NCI-H1436 treated with DMSO at 0.1 percent for 48 hours (cell line): ENCODE measurements around the gene CACNG3.
"Not testable (repeated sequence)": the region's sequence is repeated elsewhere in the genome, so short reads cannot be mapped to it uniquely, and the experiment has no call there.

Source experiments
- DNase-seq: peaks from one replicate; lab custom pipeline; 2025; lab: John Stamatoyannopoulos, UW

The CACNG3 gene

GRCh38 chr16:24279982-24280515, 23.9 kb downstream of the CACNG3 start:
- no peak for DNase-seq

DNA sequence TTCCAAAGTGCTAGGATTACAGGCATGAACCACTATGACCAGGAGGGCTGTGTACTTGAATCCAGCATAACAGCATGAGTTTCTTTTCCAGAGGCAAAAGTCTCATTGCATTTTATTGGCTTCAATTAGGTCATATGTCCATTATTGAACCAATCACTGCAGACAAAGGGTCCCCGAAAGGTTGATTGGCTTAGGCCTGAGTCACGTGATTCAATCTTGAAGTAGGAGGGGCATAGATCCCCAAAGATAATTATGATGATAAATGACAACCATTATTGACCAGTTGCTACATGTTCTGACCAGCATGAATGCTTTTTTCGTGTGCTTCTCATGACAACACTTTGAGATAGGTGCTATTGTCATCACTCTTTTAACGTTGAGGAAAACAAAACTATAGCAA, 25.3 kb downstream of the CACNG3 start:
- no peak for DNase-seq

GRCh38 chr16:24282141-24282540, 26.0 kb downstream of the CACNG3 start:
- no peak for DNase-seq

GRCh38 chr16:24286741-24287405, 30.7 kb downstream of the CACNG3 start:
- no peak for DNase-seq

- DNase-seq = no peak
Measured at GRCh38 chr16:24288516-24288915, 32.4 kb downstream of the CACNG3 start.

DNA sequence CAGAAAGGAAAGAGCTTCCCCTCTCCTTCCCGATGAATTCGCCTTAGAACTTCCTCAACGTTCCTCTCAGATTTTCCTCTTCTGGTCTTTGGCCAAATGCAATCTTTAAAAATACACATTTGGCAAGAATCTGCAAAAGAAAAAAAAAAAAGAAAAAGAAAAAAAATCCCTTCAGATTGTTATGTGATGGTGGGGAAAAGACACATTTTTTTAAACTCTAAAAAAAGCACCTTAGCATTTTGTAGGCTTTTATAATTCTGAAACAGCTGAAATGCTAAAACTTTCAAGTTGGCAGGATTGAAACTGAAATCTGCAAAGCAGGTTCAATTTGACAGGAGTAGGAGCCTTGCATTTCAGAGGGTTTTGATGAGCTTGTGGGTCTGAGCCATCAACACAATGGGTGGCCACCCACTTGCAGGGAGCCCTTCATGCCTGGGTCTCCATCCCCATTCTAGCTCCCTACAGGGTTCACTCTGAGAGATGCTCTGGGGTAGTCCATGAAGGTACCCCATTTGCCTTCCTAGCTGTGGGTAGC, 33.1 kb downstream of the CACNG3 start:
- DNase-seq = no peak

DNA sequence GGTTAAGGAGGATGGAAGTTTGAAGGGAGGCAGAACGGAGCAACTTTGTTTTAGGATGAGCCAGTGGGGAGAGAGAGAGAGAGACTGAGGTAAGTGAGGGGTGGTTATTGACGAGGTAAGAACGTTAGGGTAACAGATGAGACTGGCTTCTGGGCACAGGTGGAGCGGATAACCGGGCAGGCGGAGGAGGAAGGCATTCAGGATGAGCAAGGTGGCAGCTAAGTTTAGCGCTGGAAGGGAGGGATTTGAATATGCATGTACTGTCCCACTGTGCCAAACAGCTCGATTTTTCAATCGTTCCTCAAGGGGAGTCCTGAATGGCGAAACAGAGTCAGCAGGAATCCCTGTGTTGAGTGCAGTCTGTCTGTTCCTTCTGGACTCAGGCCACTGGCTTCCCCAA, 35.8 kb downstream of the CACNG3 start:
- DNase-seq = no peak

- DNase-seq = no peak
Measured at GRCh38 chr16:24294131-24294530, 38.0 kb downstream of the CACNG3 start.

- no peak for DNase-seq
Measured at GRCh38 chr16:24297375-24297774, 41.2 kb downstream of the CACNG3 start.

GRCh38 chr16:24298548-24299167, 42.5 kb downstream of the CACNG3 start:
- DNase-seq = no peak

GRCh38 chr16:24300750-24301149, 44.6 kb downstream of the CACNG3 start:
- not testable (repeated sequence) for DNase-seq

- DNase-seq = no peak
Measured at GRCh38 chr16:24302636-24303035, 46.5 kb downstream of the CACNG3 start.

DNA sequence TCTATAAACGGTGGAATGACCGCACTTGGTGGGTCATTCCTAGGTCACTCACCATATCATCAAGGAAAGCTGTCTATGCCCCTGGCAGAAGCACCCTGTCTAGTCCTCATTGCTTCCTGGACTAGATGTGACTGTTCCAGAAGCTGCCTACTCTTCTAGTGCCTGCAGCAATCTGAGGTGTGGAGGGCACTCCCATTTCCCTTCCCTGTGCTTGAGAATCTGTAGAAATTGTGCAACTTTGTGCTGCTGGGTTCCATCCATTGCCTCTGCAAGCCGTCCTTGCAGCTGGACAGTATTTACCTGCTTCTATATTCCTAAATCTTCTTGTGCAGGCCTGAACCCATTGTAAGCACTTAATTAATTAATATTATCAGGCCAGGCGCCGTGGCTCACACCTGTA, 52.1 kb downstream of the CACNG3 start:
- no peak for DNase-seq

DNA sequence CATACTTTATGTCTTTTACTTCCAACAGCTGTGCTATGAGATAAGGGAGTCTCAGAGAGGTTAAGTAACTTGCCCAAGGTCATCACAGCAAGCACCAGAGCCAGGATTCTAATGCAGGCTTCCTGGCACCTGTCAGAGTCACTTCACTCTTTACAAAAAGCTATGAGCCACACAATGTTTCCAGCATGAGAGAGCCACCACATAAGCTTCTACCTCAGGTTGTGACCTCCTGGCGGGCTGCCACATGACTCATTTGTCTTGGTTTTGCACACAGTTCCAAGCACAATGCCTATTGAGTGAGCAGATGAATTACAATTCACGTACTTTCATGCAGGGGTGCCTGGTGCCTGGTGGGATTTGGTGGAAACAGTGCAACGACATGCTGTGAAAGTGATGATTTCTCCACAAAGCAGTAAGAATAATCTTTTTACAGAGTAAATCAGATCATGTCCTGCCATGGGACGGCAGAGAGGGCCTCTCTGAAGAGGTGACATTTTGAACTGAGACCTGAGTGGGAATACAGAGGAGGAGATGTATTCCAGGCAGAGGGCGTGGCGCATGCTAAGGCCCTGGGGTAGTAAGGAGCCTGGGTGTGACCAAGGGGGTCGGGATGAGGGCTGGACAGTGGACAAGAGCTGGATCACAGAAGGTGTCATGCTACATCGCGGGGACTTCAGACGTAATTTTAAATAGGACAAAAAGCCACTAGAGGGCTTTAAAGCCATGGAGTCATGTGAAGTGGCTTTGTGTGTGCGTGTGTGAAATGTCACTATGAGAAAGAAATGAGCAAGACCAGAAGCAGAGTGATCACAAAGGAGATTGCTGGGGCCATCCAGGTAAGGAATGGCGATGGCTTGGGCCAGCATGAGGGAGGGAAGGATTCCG, 53.4 kb downstream of the CACNG3 start:
- no peak for DNase-seq

DNA sequence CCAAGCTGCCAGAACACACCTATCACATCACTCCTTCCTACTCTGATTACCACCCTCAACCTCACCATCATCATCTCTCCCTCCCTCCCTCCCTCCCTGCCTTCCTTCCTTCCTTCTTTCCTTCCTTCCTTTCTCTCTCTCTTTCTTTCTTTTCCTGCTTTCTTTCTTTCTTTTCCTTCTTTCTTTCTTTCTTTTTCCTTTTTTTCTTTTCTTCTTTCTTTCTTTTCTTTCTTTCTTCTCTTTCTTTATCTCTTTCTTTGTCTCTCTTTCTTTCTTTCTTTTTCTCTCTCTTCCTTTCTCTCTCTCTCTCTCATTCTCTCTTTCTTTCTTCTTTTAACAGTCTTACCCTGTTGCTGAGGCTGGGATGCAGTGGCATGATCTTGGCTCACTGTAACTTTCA, 59.2 kb downstream of the CACNG3 start:
- no peak for DNase-seq

- no peak for DNase-seq
Measured at GRCh38 chr16:24318680-24319079, 62.5 kb downstream of the CACNG3 start.

DNA sequence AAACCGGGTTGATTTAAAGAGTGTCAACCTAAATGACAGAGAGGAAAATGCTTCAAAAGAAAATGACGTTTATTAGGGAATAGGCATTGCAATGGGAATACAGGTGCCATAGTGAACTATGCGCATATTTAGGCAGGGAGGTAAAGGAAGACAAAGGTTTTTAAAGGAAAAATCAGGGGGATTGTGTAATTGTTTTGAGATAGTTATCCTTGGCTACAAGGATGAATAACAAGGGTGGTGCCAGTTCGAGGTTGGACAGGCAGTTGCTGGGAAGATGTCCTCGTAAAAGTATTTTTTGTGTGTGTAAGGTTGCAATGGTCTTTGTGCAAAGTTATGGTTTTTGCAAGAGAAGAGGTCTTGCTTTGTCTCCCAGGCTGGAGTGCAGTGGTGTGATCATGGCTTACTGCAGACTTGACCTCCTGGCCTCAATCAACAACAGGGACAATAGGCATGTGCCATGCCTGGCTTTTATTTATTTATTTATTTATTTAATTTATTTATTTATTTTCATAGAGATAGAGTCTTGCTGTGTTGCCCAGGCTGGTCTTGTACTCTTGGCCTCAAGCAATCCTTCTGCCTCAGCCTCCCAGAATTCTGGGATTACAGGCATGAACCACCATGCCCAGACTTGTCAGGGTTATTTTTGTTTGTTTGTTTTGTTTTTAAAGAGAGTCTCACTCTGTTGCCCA, 63.1 kb downstream of the CACNG3 start:
- DNase-seq = no peak

DNA sequence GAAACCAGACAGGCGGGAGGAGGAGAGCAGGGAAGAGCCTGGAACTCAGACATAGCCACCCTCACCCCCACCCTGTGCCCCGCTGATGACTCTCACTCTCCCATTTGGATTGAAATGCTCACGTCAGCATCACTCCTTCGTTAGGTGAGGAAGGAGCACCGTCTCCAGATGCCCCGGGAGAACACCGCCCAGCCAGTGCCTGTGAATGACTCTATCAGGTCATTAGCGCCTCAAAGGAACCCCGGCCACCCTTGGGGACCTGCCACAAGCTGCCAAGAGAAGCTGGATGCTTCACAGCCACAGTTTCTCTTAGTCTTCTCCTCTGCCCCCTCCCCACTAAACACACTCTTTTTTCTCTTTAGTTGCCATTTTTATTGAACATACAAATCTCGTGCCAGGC, 66.0 kb downstream of the CACNG3 start:
- no peak for DNase-seq

GRCh38 chr16:24324421-24324820, 68.3 kb downstream of the CACNG3 start:
- DNase-seq = no peak

GRCh38 chr16:24328835-24329452, 72.8 kb downstream of the CACNG3 start:
- no peak for DNase-seq

DNA sequence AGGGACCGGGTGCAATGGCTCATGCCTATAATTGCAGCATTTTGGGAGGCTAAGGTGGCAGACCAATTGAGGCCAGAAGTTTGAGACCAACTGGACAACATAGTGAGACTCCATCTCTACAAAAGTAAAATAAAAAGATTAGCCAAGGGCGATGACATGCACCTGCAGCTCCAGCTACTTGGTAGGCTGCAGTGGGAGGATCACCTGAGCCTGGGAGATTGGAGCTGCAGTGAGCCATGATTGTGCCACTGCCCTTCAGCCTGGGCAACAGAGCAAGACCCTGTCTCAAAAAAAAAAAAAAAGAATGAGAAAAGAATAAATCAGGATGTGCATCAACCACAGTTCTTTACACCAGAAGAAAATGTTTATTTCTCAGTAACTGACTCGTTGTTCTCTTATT, 76.0 kb downstream of the CACNG3 start:
- DNase-seq = no peak
